ENCODE measurements around the gene TOMM70.

DNA sequence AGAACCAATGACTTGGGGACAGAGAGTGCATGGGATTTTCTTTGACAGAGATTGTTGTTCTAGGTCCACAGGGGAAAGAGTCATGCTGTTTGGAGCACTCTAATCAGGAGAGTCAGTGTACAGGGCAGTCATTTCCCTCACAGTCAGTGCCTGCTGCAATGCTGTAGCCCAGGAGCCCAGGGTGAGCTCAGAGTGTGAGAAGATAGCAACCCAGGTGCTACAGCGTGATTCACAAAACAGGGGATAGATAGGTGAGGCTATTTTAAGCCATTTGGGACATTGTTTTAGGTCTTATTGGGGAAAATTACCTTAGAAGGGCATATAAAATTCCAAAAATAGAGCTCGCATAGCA lies 37.7 kb upstream of the TOMM70 start:
- no peak for TF ChIP-seq RFX5 (IDR thresholded peaks at IDR 0.05; ENCODE audit: borderline replicate concordance, low read depth, low read length)
- TF ChIP-seq, protein P1, sequence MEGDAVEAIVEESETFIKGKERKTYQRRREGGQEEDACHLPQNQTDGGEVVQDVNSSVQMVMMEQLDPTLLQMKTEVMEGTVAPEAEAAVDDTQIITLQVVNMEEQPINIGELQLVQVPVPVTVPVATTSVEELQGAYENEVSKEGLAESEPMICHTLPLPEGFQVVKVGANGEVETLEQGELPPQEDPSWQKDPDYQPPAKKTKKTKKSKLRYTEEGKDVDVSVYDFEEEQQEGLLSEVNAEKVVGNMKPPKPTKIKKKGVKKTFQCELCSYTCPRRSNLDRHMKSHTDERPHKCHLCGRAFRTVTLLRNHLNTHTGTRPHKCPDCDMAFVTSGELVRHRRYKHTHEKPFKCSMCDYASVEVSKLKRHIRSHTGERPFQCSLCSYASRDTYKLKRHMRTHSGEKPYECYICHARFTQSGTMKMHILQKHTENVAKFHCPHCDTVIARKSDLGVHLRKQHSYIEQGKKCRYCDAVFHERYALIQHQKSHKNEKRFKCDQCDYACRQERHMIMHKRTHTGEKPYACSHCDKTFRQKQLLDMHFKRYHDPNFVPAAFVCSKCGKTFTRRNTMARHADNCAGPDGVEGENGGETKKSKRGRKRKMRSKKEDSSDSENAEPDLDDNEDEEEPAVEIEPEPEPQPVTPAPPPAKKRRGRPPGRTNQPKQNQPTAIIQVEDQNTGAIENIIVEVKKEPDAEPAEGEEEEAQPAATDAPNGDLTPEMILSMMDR (IDR thresholded peaks at IDR 0.05; ENCODE audit: control extremely low read depth in 1 of 3, insufficient read depth in 1 of 3, low read depth in 1 of 3, low read length in 3 of 3): no peak

All from H1 (cell line).